Osteocyte (in vitro differentiated cells): ENCODE data around the gene TBC1D16. TPM values are rescaled to one million over a fixed set of nuclear protein-coding genes. Genes with fewer than 3 reads are reported as not detected.
A peak's percentile ranks its signal among the peaks of the same experiment; 100 is the strongest.

Experiments
- DNase-seq: peaks from one replicate; pipeline ENCODE4 v3.0.0; 2021; ENCODE audit warnings: mixed read lengths; ENCODE audit not compliant: unreplicated experiment; ENCODE audit errors: extremely low spot score
- H3K27ac Mint-ChIP-seq: one replicate; pipeline ENCODE4 v1.8.0; 2021; ENCODE audit warnings: mild to moderate bottlenecking, mixed read lengths; ENCODE audit not compliant: unreplicated experiment
- H3K27me3 Mint-ChIP-seq: one replicate; pipeline ENCODE4 v1.8.0; 2021; ENCODE audit warnings: mixed read lengths; ENCODE audit not compliant: unreplicated experiment
- H3K36me3 Mint-ChIP-seq: one replicate; pipeline ENCODE4 v1.8.0; 2021; ENCODE audit warnings: mixed read lengths; ENCODE audit not compliant: unreplicated experiment
- H3K4me1 Mint-ChIP-seq: one replicate; pipeline ENCODE4 v1.8.0; 2021; ENCODE audit warnings: mixed read lengths; ENCODE audit not compliant: unreplicated experiment
- H3K4me3 Mint-ChIP-seq: one replicate; pipeline ENCODE4 v1.8.0; 2021; ENCODE audit warnings: mild to moderate bottlenecking, moderate library complexity, mixed read lengths; ENCODE audit not compliant: unreplicated experiment
- H3K9me3 Mint-ChIP-seq: one replicate; pipeline ENCODE4 v1.8.0; 2021; ENCODE audit warnings: mixed read lengths; ENCODE audit not compliant: unreplicated experiment
- CTCF ChIP-seq: fragments of 200-600 bp; sonication (generic); IDR thresholded peaks from 2 replicates; pipeline ENCODE4 v1.5.0; 2021; ENCODE audit warnings: antibody characterized with exemption, mild to moderate bottlenecking, moderate library complexity
- total RNA-seq: library from RNA; stranded (reverse); gene quantifications from 2 replicates; pipeline ENCODE4 v1.2.1, GENCODE V29; 2021

The TBC1D16 gene
- total RNA-seq, 1 donor from 2014 or later: 45.9 TPM

GRCh38 chr17:79935197-79935885 is 100.3 kb downstream of the TBC1D16 start:
- H3K4me1 Mint-ChIP-seq: peaks cover 33% of the 10 kb centered on the region
- no peak for TF ChIP-seq CTCF
- no peak overlapping the region for H3K4me3 Mint-ChIP-seq
- no peaks in the 10 kb centered on the region for H3K27me3 Mint-ChIP-seq
- DNase-seq: no peak
- no peak overlapping the region for H3K27ac Mint-ChIP-seq
- H3K36me3 Mint-ChIP-seq: peaks cover 12% of the 10 kb centered on the region
- H3K9me3 Mint-ChIP-seq: no peaks in the 10 kb centered on the region

- no peaks in the 10 kb centered on the region for H3K27me3 Mint-ChIP-seq
- no peak overlapping the region for H3K27ac Mint-ChIP-seq
- peaks cover 35% of the 10 kb centered on the region for H3K4me1 Mint-ChIP-seq
- peaks cover 6% of the 10 kb centered on the region for H3K36me3 Mint-ChIP-seq
- no peak for TF ChIP-seq CTCF
- no peak overlapping the region for H3K4me3 Mint-ChIP-seq
- no peak for DNase-seq
- no peaks in the 10 kb centered on the region for H3K9me3 Mint-ChIP-seq
Observed at GRCh38 chr17:79934653-79934970, 101.1 kb downstream of the TBC1D16 start.

- Mint-ChIP-seq H3K4me1 (peaks cover 35% of the 10 kb centered on the region), H3K36me3 (peaks cover under 1% of the 10 kb centered on the region), H3K4me3 (no peak overlapping the region), H3K27me3 (no peaks in the 10 kb centered on the region), H3K9me3 (no peaks in the 10 kb centered on the region), H3K27ac (peak overlapping the region; percentile 60)
- no peak for TF ChIP-seq CTCF
- DNase-seq: no peak
Observed at GRCh38 chr17:79933863-79934652, 101.6 kb downstream of the TBC1D16 start.

- Mint-ChIP-seq H3K36me3 (no peaks in the 10 kb centered on the region), H3K27me3 (peaks cover 3% of the 10 kb centered on the region), H3K4me1 (peaks cover 31% of the 10 kb centered on the region), H3K4me3 (no peak overlapping the region), H3K9me3 (no peaks in the 10 kb centered on the region), H3K27ac (no peak overlapping the region)
- TF ChIP-seq CTCF: no peak
- no peak for DNase-seq
Observed at GRCh38 chr17:79932451-79933306, 103.0 kb downstream of the TBC1D16 start.
